ENCODE results near the gene KCNAB1.

GRCh38 chr3:156170571-156170970 lies 50.2 kb downstream of the KCNAB1 start:
- TF ChIP-seq POLR2A (IDR thresholded peaks at IDR 0.05; ENCODE audit: low read length) (no peak), GATA1 (IDR thresholded peaks at IDR 0.05; ENCODE audit: low read depth, low read length) (no peak)

Data from erythroblast (primary cell).